ENCODE measurements around the gene PLEKHG1.

PLEKHG1 gene

DNA sequence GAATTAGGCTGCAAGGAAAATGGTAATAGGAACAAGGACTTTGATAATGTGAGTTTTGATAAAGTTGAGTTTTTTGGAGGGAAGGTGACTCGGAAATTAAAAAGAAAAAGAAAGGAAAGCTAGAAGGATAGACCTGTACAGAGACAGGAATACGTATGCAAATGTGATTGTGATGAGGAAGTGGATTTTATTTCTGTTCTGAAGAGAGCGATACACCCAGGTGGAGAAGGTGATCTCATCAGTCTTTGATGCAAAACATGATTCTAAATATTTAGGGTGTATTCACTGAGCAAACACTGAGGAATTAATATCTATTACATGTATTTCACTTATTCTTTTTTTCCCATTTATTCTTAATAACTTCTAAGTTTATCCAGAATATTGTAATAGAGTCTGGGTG is 9.2 kb upstream of the PLEKHG1 start:
- no peak for DNase-seq

DNA sequence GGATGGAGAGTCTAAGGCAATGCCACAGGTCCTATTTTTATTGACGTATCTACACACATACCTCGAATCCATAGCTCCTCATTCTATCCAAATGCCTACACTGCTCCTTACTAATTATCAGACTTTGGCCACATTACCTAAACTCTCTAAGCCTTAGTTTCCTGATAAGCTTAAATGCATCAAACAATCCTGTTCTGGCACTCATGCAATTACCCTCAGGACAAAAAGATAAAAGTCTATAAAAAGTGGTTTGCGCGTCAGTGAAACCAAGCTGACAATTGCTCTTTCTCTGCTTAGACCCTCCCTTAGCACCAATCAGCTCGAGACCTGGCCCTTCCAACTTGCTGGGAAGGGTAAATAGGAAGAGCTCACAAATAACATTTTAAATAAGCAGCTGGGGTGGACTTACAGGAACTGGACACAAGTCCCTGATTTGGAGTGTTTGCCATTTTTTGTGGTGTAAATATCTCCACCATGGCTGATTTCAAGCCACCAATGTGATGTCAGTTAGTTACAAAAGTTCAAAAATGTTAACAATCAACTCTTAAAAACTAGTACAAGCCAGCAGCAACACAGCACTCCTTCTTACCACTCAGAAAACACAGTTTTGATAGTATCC is 7.2 kb upstream of the PLEKHG1 start:
- no peak for DNase-seq

DNA sequence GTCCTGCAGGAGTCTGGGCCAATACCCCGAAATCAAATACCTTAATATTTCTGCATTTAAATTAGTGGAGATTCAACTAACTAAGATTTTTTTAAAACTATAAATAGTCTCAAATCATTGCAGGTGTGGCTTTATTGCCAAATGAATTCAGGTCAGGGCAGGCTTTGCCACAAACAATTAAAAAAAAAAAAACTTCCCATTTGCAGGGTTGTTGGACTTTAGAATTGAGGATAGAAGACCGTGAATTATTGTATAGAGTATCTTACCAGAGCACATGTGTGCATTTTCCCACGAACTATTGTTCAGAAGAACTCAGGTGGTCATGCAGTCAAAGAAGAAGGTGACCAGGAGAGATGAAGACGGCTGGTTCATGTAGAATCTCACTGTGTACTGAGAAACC is 6.6 kb upstream of the PLEKHG1 start:
- no peak for DNase-seq

GRCh38 chr6:150596439-150596838 is 3.2 kb upstream of the PLEKHG1 start:
- no peak for DNase-seq

DNA sequence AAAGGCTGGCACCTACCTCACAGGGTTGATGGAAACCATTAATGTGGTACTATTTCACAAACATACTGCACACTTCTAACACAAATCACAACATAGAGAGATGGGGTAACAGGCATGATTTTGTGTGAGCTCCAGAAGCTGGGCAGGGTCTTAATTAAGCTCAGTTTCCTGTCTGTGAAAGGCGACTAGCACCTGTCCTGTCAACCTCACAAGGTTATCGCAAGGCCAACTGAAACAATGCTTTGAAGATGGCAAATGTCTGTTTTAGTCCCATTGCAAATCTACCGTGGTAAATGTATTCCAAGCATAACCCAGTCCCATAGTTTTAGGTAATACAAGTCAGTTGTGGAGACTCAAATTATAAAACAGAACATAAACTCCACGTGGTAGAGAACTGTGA is 1.3 kb upstream of the PLEKHG1 start:
- DNase-seq: no peak

GRCh38 chr6:150598858-150599198 is 857 bp upstream of the PLEKHG1 start:
- no peak for DNase-seq

DNA sequence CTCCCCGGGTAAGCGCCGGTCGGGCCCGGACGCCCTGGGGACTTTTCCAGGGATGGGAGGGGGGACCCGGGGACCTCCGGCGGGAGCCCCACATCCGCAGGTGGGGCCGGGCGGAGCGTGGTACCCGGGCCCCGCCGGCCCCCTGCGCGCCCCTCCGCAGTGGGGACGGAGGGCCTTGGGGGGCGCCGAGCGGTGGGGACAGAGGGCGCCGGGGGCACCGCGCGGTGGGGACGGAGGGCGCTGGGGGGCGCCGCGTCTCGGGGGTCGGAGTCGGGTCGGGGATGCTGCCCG is 270 bp downstream of the PLEKHG1 start:
- no peak for DNase-seq

GRCh38 chr6:150600301-150601017 is 774 bp downstream of the PLEKHG1 start:
- DNase-seq: peak; percentile 62 to 77

DNA sequence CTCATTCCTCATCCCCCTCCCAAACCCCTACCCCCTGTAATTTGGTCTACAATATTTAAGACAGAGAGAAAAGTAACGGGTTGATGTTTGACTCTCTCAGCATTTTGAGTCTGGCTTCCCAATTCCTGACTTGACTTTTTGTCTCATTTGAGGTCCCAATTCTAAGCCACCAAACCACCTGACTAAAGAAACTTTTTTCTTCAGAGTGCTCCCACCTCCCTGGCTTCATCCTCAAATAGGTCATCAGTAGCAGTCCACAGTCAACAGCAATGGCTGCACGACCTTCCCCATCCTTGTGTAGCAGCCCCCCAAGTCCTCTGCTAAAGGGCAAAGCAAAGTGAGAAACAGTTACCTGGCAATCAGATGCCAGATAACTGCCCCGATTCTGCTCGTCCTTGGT is 1.8 kb downstream of the PLEKHG1 start:
- DNase-seq: no peak

GRCh38 chr6:150603176-150603575 is 3.5 kb downstream of the PLEKHG1 start:
- DNase-seq: no peak

DNA sequence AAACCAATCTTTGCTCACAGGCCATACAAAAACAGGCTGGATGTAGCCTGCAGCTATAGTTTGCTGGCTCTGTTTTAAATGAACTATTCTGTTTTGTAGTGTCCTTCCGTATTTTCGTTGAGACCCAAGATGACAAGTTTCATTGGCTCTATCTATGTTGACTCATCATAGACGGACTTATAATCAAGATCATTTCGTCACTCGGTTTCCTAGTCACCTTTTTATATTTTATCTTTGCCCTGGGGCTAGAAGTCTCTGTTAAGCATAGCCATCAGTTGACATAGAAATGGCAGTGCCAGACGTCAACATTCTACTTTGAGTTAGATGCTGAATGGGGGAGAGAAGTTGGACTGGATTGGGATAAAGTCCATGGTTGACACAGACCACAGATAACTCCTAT is 4.8 kb downstream of the PLEKHG1 start:
- no peak for DNase-seq

DNA sequence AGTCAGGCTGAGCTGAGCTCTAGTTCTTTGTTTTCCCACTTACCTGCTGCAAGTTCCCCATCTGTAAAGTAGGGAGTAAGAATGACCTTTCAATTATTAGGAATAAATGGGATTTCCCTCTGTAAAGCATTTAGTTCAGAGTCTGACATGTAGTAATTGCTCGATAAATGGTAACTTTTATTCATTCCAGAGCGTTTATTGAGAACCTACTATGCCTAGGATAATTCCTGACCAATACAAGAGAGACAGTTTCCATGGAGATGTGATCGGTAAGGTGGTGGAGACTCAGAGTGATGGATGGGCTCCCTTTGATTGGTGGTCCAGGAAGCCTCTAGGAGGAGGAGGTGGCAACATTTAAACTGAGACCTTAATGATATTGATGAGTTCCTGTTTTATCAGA is 5.6 kb downstream of the PLEKHG1 start:
- DNase-seq: no peak

DNA sequence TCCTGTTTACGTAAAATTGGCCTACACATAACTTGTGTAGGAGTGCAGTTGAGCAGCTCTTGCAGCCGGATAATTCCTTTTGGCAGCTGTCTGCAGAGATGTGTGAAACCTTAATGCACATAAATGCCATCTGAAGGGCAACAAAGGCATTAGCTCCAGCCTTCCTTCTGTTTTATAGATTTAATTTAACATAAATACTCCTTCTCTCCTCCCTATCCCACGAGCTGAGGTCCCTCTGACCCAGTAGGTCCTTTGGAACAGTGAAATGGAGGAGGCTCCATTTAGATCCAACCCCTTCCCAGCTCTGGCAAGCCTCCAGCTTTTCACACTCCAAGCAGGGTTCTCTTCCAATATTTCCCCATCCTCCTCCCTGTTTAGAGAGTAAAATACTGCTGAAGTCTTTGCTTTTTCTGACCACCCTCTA is 6.5 kb downstream of the PLEKHG1 start:
- no peak for DNase-seq

DNA sequence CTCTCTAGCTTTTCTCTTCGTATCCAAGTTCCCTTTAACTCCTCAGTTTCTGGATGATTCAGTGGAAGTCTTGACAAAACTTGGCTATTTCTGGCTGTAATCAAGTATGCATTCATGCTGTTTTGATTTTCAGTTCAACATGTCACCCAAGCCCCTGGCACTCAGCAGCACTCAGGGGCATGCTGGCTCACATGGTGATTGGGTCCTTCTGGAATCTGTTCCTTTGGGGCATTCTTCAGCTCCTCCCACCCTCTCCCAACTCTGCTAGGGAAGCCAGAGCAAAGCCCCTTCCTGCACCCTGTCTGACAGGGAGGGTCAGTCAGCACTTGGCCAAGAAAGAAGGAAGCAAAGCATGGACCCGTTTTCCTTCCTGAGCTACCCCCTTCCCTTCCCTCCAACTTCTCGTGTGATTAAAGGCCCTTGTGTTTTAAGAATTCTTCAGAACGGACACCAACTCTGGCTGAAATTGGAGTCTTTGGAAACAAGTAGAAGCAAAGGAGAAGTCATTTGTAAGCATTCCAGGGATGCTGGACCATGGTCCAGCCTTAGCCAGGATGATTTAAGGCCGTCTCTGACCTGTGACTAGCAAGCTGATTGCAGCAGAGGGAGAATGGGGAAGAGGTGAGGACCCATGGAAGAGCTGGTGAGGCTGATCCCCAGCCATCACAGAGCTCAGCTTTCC is 7.1 kb downstream of the PLEKHG1 start:
- DNase-seq: no peak

DNA sequence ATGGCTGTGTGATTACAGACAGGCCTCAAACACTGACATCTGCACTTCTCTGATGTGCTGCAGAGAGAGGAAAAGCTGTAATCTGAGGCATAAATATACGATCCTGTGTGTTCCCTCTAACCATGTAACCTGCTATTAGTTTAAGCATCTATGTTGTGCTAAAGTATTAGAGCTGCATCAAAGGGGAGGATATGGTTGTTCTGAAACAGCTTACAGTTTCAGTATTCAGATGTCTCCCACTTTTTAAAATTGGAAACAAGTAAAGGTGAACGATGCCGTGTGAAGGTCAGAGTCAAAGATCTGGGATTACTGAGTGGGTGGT is 7.6 kb downstream of the PLEKHG1 start:
- DNase-seq: no peak

GRCh38 chr6:150610584-150610983 is 10.9 kb downstream of the PLEKHG1 start:
- DNase-seq: no peak

DNA sequence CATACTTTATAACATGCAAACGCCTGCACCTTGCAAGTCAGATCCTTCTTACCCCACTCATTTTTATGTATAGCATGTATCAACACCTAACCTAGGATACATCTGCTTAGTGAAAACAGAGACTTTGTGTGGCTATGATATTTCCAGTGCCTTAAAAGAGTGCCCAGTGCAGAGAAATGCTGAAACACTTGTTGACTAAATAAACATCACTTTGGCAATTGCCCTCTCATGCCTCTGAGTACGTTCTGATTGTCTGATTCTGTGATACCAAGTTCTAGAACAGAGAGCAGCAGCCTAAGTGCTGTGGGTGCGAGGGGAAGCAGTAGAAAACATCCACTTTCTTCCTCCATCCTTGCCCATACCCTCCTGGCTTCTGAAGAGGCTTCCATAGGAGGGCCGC is 13.6 kb downstream of the PLEKHG1 start:
- no peak for DNase-seq

DNA sequence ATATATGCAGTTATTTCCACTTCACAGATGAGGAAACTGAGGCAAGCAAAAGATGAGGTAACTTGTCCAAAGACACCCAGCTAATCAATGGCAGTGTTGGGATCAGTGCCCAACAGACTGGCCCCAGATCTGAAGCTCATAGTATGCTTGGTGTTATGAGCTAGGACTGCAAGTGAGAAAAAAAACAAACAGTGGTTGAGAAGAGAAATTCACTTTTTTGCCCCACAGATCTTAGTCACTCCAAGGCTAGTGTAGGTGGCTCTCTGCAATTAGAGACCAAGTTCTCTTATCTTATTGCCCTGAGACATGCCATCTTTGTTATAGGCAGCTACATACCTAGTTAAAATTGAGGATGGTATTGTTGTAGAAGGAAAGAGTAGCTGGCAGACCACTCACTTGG is 16.3 kb downstream of the PLEKHG1 start:
- no peak for DNase-seq

DNA sequence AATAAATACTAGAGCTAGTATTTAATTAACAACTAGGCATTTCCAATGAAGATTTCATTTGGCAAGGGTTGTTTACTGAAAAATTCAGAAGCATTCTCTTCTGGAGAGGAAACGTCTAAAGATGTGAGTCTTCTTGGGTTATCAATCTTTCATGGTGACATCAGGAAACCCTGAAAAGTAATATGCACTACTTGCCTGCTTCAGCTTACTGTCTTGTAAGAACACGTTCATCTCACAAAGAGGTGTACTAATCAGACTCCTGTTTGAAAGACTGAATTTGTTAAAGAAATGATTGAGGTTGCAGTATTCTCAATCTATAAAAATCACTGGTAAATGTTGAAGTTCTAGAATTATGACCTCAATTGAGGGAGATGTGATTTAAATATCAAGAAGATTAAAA is 16.9 kb downstream of the PLEKHG1 start:
- no peak for DNase-seq

DNA sequence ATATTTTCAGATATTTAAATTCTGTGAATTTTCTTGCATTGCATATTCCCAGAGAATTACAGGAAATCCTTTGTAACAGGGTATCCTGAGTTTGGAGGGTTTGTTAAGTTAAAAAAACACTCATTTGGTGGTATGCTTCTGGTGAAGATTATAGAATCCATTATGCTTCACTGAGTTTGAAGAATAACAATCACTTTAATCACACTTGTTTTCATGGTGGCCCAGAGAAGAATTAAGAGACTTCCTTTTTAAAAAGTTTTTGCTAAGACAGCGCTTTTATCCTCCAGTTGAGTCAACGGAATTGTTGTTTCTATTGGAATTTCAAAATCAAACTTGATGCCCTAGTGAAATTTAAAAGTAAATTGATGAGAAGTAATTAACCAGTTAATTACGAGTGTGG is 17.4 kb downstream of the PLEKHG1 start:
- DNase-seq: no peak

DNA sequence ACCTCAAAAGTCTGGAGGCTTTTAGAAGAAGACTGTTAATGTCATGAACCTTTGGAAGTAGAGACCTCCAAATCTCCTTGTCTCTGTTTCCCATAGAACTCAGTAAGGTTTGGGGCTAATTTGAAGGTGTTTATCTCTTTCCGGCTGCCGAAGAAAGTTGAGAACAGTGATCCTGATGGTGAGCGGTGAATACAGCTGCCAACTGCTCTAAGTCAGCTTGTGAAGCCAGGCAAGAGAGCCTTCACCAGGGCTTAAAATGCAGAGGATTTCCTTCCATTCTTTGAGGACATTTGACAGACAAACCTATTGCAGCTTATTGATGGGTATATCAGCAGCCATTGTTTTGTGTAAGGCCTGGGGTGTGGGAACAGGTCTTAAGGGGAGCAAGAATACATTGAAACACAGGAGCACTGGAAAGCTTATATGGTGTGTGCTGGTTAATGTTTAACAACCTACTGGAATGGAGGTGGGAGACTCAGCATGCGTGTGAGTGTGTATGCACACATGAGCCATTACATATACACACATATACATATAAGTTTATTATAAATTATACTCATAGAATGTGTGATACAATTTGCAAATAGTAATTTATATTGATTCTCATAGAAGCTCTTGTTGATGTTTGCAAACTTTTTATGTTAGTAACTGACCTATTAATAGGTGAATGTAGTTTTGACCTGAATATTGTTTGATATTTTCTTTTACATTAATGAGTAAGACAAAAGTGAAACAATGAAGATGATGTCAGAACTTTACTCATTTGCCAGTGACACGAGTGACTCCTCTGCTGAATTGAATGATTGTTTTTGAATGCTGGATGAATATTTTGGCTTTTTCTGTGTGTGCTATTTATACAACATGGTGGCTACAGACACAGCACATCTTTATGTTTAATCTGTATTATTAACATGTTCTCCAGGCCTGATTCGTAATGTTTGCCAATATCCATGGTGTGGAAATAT is 18.1 kb downstream of the PLEKHG1 start:
- no peak for DNase-seq

DNA sequence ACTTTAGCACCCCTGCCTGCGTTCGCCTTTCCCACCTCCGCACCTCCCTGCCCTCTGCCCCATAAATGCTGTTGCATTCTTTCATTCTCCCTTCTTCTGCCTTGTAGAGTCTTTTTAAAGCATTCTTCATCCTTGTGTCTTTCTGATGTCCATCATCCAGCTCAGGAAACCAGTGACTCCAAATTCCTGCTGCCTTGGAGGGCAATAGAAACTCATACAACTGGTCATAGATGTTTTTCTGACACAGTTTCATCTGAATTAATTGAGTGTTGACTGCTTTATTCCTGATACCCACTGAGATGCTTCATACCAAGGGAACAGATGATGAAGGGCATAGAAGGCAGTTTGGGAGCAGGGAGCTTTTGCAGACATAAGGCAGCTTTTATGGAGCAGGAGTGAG is 19.6 kb downstream of the PLEKHG1 start:
- no peak for DNase-seq

- DNase-seq: no peak
Observed at GRCh38 chr6:150620244-150620643, 20.6 kb downstream of the PLEKHG1 start.

DNA sequence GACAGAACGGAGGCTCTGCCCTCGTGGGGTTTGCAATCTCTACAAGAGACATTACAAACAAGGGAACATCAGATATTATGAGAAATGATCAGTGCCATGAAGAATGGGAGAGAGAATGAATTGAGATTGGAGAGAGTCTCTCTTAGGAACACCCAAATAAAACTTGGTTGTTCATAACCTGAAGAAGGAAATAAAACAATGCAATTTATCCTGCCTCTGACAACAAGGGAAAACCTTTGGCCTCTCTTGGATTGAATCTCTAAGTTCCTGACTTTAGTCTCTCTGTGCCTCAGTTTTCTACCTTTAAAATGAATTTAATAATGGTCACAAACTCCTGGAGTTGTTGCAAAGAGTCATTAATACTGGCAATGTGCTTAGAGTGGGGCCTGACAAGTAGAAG is 21.1 kb downstream of the PLEKHG1 start:
- DNase-seq: no peak
